ENCODE measurements around the gene NDUFA3.
"Not testable (repeated sequence)": the region's sequence is repeated elsewhere in the genome, so short reads cannot be mapped to it uniquely, and the experiment has no call there.

The NDUFA3 gene

GRCh38 chr19:54102421-54103169 is at the start of gene NDUFA3:
TSS of gene NDUFA3 (plus strand) at chr19:54102855. CDS start at chr19:54102879, 24 bp downstream.
- peak; percentile 99 for DNase-seq

DNA sequence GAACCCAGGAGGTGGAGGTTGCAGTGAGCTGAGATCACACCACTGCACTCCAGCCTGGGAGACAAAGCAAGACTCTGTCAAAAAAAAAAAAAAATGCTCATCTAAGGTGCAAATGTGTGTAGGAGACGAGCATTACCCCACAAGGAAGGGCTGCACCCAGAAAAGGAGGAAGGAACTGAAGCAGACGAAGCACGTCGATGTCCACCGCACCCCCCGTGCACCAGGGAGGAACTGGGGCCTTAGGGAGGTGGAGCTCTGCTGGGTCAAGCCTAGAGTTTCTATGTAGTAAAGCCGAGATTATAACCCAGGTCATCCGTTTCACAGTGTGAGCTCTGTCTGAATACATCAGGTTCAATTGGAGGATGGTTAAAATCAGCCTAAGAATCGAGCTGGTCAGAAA is 40.0 kb upstream of the NDUFA3 start:
- no peak for DNase-seq

GRCh38 chr19:54063350-54064116 is 39.1 kb upstream of the NDUFA3 start, which contains the start of gene VSTM1:
TSS of gene VSTM1 (minus strand) at chr19:54063897. CDS start at chr19:54063777, 120 bp downstream.
- DNase-seq = no peak

GRCh38 chr19:54069470-54069869 is 33.2 kb upstream of the NDUFA3 start:
- DNase-seq = no peak

- no peak for DNase-seq
Observed at GRCh38 chr19:54073829-54074228, 28.8 kb upstream of the NDUFA3 start.

- DNase-seq = no peak
Observed at GRCh38 chr19:54074851-54075250, 27.8 kb upstream of the NDUFA3 start.

- DNase-seq = no peak
Observed at GRCh38 chr19:54077334-54077733, 25.3 kb upstream of the NDUFA3 start.

- no peak for DNase-seq
Observed at GRCh38 chr19:54081032-54081431, 21.6 kb upstream of the NDUFA3 start, which contains the start of gene TARM1. TSS of gene TARM1 (minus strand) at chr19:54081365. CDS start at chr19:54081340, 25 bp downstream.

GRCh38 chr19:54084410-54084809 is 18.2 kb upstream of the NDUFA3 start:
- DNase-seq = no peak

DNA sequence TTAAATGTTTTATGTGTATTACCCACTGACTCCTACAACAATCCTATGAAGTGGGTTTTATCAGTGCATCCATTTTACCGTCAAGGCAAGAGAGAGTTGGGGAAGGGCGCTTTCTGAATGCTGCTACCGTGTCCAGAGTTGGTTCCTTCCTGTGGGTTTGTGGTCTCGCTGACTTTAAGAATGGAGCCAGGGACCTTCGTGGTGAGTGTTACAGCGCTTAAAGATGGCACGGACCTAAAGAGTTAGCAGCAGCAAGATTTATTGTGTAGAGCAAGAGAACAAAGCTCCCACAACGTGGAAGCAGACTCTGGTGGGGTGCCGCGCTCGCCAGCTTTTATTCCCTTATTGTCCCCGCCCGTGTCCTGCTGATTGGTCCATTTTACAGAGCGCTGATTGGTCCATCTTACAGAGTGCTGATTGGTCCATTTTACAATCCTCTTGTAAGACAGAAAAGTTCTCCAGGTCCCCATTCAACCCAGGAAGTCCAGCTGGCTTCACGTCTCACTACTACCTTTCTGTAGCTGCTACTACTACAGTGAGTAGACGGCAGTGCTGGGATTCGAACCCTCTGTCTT is 8.1 kb upstream of the NDUFA3 start:
- DNase-seq = no peak

DNA sequence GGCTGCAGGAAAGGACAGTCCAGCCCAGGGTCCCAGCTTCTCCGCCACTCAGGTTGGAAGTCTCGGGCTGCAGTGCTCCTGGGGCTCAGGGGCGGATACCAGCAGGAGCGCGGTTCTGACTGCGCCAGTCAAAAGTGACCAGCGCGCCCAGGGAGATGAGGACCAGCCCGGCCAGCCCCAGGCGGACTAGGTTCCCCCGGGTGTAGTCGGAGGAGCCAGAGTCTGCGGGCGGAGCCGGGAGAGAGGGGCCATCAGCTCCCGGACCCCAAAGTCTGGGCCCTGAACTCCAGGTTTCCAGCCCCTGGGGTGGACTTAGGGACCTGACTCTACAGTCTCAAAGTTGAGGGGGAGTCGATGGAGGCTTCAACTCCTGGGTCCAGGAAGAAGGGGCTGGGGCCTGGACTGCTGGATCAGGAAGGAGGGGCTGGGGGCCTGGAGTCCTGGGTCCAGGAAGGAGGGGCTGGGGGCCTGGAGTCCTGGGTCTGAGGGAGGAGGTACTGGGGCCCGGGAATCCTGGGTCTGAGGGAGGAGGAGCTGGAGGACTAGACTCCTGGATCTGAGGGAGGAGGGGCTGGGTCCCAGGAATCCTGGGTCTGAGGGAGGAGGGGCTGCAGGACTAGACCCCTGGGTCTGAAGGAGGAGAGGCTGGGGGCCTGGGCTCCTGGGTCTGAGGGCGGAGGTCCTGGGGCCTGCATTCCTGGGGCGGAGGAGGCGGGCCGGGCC is 7.4 kb upstream of the NDUFA3 start:
- DNase-seq = no peak

DNA sequence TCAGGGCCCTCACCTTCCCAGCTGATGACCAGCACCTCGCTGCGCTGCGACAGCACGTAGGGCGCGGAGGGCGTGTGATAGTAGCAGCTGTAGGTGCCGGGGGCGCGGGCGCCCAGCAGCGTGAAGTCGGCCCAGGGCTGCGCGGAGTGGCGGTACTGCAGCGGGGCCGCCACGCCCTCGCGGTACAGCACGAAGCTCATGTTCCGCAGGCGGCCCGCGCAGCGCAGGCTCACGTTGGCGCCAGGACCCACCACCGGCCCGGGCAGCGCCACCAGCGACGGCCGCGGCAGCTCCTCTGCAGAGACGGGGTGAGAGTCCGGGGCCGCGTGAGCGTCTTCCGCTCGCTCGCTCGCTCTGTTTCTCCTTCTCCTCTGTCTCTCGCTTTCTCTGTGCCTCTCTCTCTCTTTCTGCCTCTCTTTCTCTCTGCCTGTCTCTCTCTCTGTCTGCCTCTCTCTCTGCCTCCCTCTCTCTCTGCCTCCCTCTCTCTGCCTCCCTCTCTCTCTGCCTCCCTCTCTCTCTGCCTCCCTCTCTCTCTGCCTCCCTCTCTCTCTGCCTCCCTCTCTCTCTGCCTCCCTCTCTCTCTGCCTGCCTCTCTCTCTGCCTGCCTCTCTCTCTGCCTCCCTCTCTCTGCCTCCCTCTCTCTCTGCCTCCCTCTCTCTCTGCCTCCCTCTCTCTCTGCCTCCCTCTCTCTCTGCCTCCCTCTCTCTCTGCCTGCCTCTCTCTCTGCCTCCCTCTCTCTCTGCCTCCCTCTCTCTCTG is 6.6 kb upstream of the NDUFA3 start:
- peak; percentile 84 for DNase-seq

- DNase-seq = no peak
Observed at GRCh38 chr19:54096617-54097106, 6.0 kb upstream of the NDUFA3 start.

GRCh38 chr19:54099190-54099902 is 3.3 kb upstream of the NDUFA3 start:
- DNase-seq = no peak

- DNase-seq = not testable (repeated sequence)
Observed at GRCh38 chr19:54099903-54100255, 2.8 kb upstream of the NDUFA3 start.

- DNase-seq = no peak
Observed at GRCh38 chr19:54100561-54100960, 2.1 kb upstream of the NDUFA3 start, which contains the start of gene OSCAR. TSS of gene OSCAR (minus strand) at chr19:54100803. CDS start at chr19:54100792, 11 bp downstream.

DNA sequence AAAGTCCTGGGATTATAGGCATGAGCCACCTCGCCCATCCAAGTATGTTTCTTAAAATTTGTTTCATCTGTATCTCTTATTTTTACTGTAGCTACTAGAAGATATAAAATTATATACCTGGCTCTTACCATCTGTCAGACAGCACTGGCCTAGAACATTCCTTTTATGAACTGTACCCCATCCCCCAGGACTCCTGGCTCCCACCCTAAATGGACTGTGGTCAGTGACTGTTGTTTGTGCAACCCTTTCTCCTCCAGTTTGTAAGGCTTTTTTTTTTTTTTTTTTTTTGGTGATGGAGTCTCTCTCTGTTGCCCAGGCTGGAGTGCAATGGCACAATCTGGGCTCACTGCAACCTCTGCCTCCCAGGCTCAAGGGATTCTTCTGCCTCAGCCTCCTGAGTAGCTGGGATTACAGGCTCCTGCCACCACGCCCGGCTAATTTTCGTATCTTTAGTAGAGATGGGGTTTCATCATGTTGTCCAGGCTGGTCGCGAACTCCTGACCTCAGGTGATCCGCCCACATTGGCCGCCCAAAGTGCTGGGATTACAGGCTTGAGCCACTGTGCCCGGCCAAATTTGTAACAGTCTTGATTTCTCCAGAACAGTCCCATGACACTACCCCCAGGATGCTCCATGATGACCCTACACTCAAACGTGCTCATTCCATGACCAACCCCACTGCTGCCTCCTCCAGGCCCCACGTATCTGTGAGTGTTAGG is 2.5 kb downstream of the NDUFA3 start:
- no peak for DNase-seq

DNA sequence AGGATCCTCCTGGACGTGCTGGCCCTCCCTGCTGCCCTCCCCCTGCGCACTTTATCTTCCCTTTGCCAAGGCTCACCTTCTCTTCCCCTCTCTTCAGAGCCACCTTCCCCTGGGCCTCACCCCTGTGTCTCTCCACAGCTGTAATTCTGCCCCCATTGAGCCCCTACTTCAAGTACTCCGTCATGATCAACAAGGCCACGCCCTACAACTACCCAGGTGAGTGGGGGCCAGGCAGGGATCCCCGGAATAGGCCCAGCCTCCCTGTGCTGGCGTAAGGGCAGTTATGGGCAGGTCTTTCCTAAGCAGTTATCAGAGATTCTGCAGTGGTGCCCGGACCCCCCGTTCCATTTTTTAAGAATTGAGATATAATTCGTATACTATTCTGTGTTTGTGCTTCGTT is 3.1 kb downstream of the NDUFA3 start:
- no peak for DNase-seq

DNA sequence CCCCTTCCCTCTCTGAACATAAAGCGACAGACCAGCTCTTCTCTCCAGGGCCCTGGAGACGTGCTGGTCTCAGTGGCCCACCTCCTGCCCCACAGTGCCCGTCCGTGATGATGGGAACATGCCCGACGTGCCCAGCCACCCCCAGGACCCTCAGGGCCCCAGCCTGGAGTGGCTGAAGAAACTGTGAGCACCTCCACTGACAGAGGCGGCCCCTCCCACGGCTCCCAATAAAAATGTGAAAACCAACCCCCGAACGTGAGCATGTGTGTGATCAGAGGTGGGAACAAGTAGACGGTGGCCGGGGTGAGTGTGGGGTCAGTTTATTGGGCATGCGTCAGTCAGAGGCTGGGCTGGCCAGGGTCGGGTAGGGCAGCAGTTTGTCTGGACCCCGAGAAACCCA is 4.1 kb downstream of the NDUFA3 start:
- DNase-seq = no peak

GRCh38 chr19:54107876-54108490 is 5.3 kb downstream of the NDUFA3 start:
- peak; percentile 33 for DNase-seq
